Fibroblast of villous mesenchyme (primary cell): Measurements from ENCODE around the gene FOXRED2. TPM values are rescaled to one million over a fixed set of nuclear protein-coding genes. Genes with fewer than 3 reads are reported as not detected.

Experiments used
- DNase-seq: peaks from one replicate; pipeline ENCODE4 v3.0.0-alpha.2; 2010; ENCODE audit warnings: low read depth
- H3K4me3 ChIP-seq: 2 replicates; pipeline ENCODE4 v1.5.1; 2011; ENCODE audit warnings: low read depth, mild to moderate bottlenecking, low read length
- CTCF ChIP-seq: IDR thresholded peaks from 2 replicates; pipeline ENCODE4 v1.5.1; 2012; ENCODE audit warnings: low read depth, mild to moderate bottlenecking, low read length; ENCODE audit not compliant: insufficient read depth
- total RNA-seq: library from RNA; depleted of rRNA; stranded (reverse); fragments of >200 nt; gene quantifications from 2 replicates; pipeline ENCODE4 v1.2.3, GENCODE V29; 2012

The FOXRED2 gene
- total RNA-seq, 1 donor = 10.4 TPM

GRCh38 chr22:36505998-36506635, 723 bp downstream of the FOXRED2 start:
- H3K4me3 ChIP-seq = peak overlapping the region; percentile 62
- no peak for TF ChIP-seq CTCF
- no peak for DNase-seq

- no peak for DNase-seq
- TF ChIP-seq CTCF = no peak
- no peak overlapping the region for H3K4me3 ChIP-seq
Measured at GRCh38 chr22:36497910-36498665, 8.8 kb downstream of the FOXRED2 start.

GRCh38 chr22:36493690-36494110, 13.1 kb downstream of the FOXRED2 start:
- DNase-seq = no peak
- H3K4me3 ChIP-seq = no peak overlapping the region
- no peak for TF ChIP-seq CTCF

GRCh38 chr22:36492109-36492508, 14.7 kb downstream of the FOXRED2 start:
- TF ChIP-seq CTCF = no peak
- no peak for DNase-seq
- H3K4me3 ChIP-seq = no peak overlapping the region

- no peak overlapping the region for H3K4me3 ChIP-seq
- no peak for DNase-seq
- TF ChIP-seq CTCF = no peak
Measured at GRCh38 chr22:36491155-36491554, 15.7 kb downstream of the FOXRED2 start.

- peak; percentile 74 for DNase-seq
- peak; percentile 92 for TF ChIP-seq CTCF
- no peak overlapping the region for H3K4me3 ChIP-seq
Measured at GRCh38 chr22:36486619-36487384, 20.0 kb downstream of the FOXRED2 start.
